ENCODE results near the gene HMGB3. TPM values are rescaled to one million over a fixed set of nuclear protein-coding genes. Genes with fewer than 3 reads are reported as not detected.
A peak's percentile ranks its signal among the peaks of the same experiment; 100 is the strongest.

The HMGB3 gene
- 34.9 to 49.2 TPM (median 44.4 TPM) in 3 replicates for total RNA-seq
- long read RNA-seq, transcript HMGB3-201 (5 exons, 3,560 nt): major isoform, 56 of 65 reads
- long read RNA-seq, partial matches to known transcripts: 4 of 65 reads
- long read RNA-seq, other reads (novel, unspliced or antisense): 4 of 65 reads

GRCh38 chrX:150982788-150983520, at the start of gene HMGB3:
Gene HMGB3, plus strand, starts transcription at chrX:150983335. Its CDS starts 2,265 bp downstream, at chrX:150985600.
- no peak for TF ChIP-seq CTCF (IDR thresholded peaks at IDR 0.05)
- peak within 1 kb of the TSS; percentile 62 for H3K4me3 Mint-ChIP-seq (ENCODE audit: unreplicated experiment)
- no peaks in the 10 kb centered on the region for H3K27me3 Mint-ChIP-seq (ENCODE audit: low read depth)
- peak; percentile 94 for DNase-seq (ENCODE audit: low spot score)
- H3K4me1 Mint-ChIP-seq (ENCODE audit: low read depth): peaks cover 8% of the 10 kb centered on the region
- H3K9me3 Mint-ChIP-seq (ENCODE audit: low read depth): no peaks in the 10 kb centered on the region
- peaks cover 9% of the 10 kb centered on the region for H3K36me3 Mint-ChIP-seq (ENCODE audit: low read depth)
- H3K27ac Mint-ChIP-seq (ENCODE audit: unreplicated experiment): no peak within 1 kb of the TSS

GRCh38 chrX:150933945-150934350, 49.2 kb upstream of the HMGB3 start:
- peaks cover 9% of the 10 kb centered on the region for H3K9me3 Mint-ChIP-seq (ENCODE audit: low read depth)
- peak; percentile 1 for DNase-seq (ENCODE audit: low spot score)
- no peaks in the 10 kb centered on the region for H3K27me3 Mint-ChIP-seq (ENCODE audit: low read depth)
- H3K27ac Mint-ChIP-seq (ENCODE audit: unreplicated experiment): peak overlapping the region; percentile 80
- no peak for TF ChIP-seq CTCF (IDR thresholded peaks at IDR 0.05)
- peaks cover 1% of the 10 kb centered on the region for H3K36me3 Mint-ChIP-seq (ENCODE audit: low read depth)
- H3K4me3 Mint-ChIP-seq (ENCODE audit: unreplicated experiment): no peak overlapping the region
- peaks cover 28% of the 10 kb centered on the region for H3K4me1 Mint-ChIP-seq (ENCODE audit: low read depth)

GRCh38 chrX:150934453-150934852, 48.7 kb upstream of the HMGB3 start:
- no peak overlapping the region for H3K4me3 Mint-ChIP-seq (ENCODE audit: unreplicated experiment)

GRCh38 chrX:150935467-150935866, 47.7 kb upstream of the HMGB3 start:
- no peak for TF ChIP-seq CTCF (IDR thresholded peaks at IDR 0.05)
- no peaks in the 10 kb centered on the region for H3K27me3 Mint-ChIP-seq (ENCODE audit: low read depth)
- H3K4me1 Mint-ChIP-seq (ENCODE audit: low read depth): peaks cover 28% of the 10 kb centered on the region
- H3K9me3 Mint-ChIP-seq (ENCODE audit: low read depth): peaks cover 9% of the 10 kb centered on the region
- H3K36me3 Mint-ChIP-seq (ENCODE audit: low read depth): peaks cover 1% of the 10 kb centered on the region
- H3K4me3 Mint-ChIP-seq (ENCODE audit: unreplicated experiment): no peak overlapping the region
- DNase-seq (ENCODE audit: low spot score): peak; percentile 54
- peak overlapping the region; percentile 84 for H3K27ac Mint-ChIP-seq (ENCODE audit: unreplicated experiment)

More at GRCh38 chrX:150934453-150934852, 48.7 kb upstream of the HMGB3 start:
- Mint-ChIP-seq H3K36me3 (ENCODE audit: low read depth) (peaks cover 1% of the 10 kb centered on the region), H3K27ac (ENCODE audit: unreplicated experiment) (peak overlapping the region; percentile 84), H3K27me3 (ENCODE audit: low read depth) (no peaks in the 10 kb centered on the region), H3K9me3 (ENCODE audit: low read depth) (peaks cover 9% of the 10 kb centered on the region), H3K4me1 (ENCODE audit: low read depth) (peaks cover 28% of the 10 kb centered on the region)
- DNase-seq (ENCODE audit: low spot score): no peak
- TF ChIP-seq CTCF (IDR thresholded peaks at IDR 0.05): no peak

GRCh38 chrX:150936556-150936955, 46.6 kb upstream of the HMGB3 start:
- Mint-ChIP-seq H3K9me3 (ENCODE audit: low read depth) (peaks cover 9% of the 10 kb centered on the region), H3K27ac (ENCODE audit: unreplicated experiment) (peak overlapping the region; percentile 33), H3K27me3 (ENCODE audit: low read depth) (no peaks in the 10 kb centered on the region), H3K4me1 (ENCODE audit: low read depth) (peaks cover 28% of the 10 kb centered on the region), H3K4me3 (ENCODE audit: unreplicated experiment) (no peak overlapping the region), H3K36me3 (ENCODE audit: low read depth) (no peaks in the 10 kb centered on the region)
- no peak for TF ChIP-seq CTCF (IDR thresholded peaks at IDR 0.05)
- DNase-seq (ENCODE audit: low spot score): peak; percentile 48

Data from chondrocyte (in vitro differentiated cells).